Measurements from ENCODE around the gene HAPLN3.
A peak's percentile ranks its signal among the peaks of the same experiment; 100 is the strongest.

HAPLN3 gene

GRCh38 chr15:88835646-88836045, 59.7 kb downstream of the HAPLN3 start:
- Mint-ChIP-seq H3K36me3 (ENCODE audit: low read depth) (no peaks in the 10 kb centered on the region), H3K4me3 (no peak overlapping the region), H3K27ac (no peak overlapping the region), H3K27me3 (ENCODE audit: low read depth, poor library complexity) (peaks cover 14% of the 10 kb centered on the region), H3K9me3 (no peaks in the 10 kb centered on the region), H3K4me1 (peaks cover 47% of the 10 kb centered on the region)
- TF ChIP-seq, protein P1, sequence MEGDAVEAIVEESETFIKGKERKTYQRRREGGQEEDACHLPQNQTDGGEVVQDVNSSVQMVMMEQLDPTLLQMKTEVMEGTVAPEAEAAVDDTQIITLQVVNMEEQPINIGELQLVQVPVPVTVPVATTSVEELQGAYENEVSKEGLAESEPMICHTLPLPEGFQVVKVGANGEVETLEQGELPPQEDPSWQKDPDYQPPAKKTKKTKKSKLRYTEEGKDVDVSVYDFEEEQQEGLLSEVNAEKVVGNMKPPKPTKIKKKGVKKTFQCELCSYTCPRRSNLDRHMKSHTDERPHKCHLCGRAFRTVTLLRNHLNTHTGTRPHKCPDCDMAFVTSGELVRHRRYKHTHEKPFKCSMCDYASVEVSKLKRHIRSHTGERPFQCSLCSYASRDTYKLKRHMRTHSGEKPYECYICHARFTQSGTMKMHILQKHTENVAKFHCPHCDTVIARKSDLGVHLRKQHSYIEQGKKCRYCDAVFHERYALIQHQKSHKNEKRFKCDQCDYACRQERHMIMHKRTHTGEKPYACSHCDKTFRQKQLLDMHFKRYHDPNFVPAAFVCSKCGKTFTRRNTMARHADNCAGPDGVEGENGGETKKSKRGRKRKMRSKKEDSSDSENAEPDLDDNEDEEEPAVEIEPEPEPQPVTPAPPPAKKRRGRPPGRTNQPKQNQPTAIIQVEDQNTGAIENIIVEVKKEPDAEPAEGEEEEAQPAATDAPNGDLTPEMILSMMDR (IDR thresholded peaks at IDR 0.05), result no peak
- no peak for DNase-seq

DNA sequence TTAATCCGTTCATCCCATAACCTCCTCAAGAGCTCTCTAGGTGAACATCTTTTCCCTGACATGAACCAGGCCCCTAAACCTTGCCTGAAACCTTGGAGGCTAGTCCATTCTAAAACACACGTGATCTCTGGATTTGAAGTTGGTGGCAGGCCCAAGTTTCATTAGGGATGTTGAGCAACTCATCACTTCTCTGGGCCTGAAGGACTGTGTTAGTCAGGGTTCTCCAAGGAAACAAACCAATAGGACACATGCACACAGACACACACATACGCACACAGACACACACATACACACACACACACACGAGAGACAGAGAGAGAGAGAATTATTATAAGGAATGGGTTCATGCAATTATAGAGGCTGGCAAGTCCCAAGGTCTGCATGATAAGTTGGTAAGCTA, 60.2 kb downstream of the HAPLN3 start:
- Mint-ChIP-seq H3K27me3 (ENCODE audit: low read depth, poor library complexity) (peaks cover 14% of the 10 kb centered on the region), H3K27ac (no peak overlapping the region), H3K4me1 (peaks cover 42% of the 10 kb centered on the region), H3K4me3 (no peak overlapping the region), H3K36me3 (ENCODE audit: low read depth) (no peaks in the 10 kb centered on the region), H3K9me3 (no peaks in the 10 kb centered on the region)
- DNase-seq, result no peak
- TF ChIP-seq, protein P1 (IDR thresholded peaks at IDR 0.05), result no peak

- TF ChIP-seq, protein P1 (IDR thresholded peaks at IDR 0.05), result peak; percentile 60
- no peaks in the 10 kb centered on the region for H3K36me3 Mint-ChIP-seq (ENCODE audit: low read depth)
- H3K27me3 Mint-ChIP-seq (ENCODE audit: low read depth, poor library complexity), result peaks cover 14% of the 10 kb centered on the region
- no peak overlapping the region for H3K27ac Mint-ChIP-seq
- DNase-seq, result peak; percentile 62
- H3K4me1 Mint-ChIP-seq, result peaks cover 38% of the 10 kb centered on the region
- H3K9me3 Mint-ChIP-seq, result no peaks in the 10 kb centered on the region
- H3K4me3 Mint-ChIP-seq, result no peak overlapping the region
Measured at GRCh38 chr15:88834211-88834812, 61.0 kb downstream of the HAPLN3 start.

DNA sequence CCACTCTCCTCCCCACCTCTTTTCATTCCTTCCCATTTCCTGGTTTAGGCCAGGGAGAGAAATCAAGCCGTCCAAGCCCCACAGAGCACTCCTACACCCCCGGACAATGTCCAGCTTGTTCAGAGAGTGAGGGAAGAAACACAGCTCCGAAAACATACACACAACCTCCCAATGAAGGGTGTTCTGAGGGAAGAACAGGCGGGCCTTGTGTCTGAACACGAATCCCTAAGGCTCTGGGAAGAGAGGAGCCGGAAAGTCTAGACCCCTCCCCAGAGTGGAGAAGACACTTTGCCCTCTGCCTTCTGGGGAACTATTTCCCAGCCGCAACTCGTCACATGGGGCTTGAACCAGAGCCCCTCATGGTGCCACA, 61.6 kb downstream of the HAPLN3 start:
- no peak for DNase-seq

GRCh38 chr15:88832820-88833730, 62.3 kb downstream of the HAPLN3 start:
- no peaks in the 10 kb centered on the region for H3K9me3 Mint-ChIP-seq
- H3K36me3 Mint-ChIP-seq (ENCODE audit: low read depth), result no peaks in the 10 kb centered on the region
- TF ChIP-seq, protein P1 (IDR thresholded peaks at IDR 0.05), result no peak
- peak overlapping the region; percentile 61 for H3K4me3 Mint-ChIP-seq
- peak overlapping the region; percentile 91 for H3K27ac Mint-ChIP-seq
- H3K27me3 Mint-ChIP-seq (ENCODE audit: low read depth, poor library complexity), result peaks cover 14% of the 10 kb centered on the region
- H3K4me1 Mint-ChIP-seq, result peaks cover 34% of the 10 kb centered on the region
- DNase-seq, result no peak

More for the DNA sequence above, 61.6 kb downstream of the HAPLN3 start:
- no peak overlapping the region for H3K27ac Mint-ChIP-seq
- TF ChIP-seq, protein P1 (IDR thresholded peaks at IDR 0.05), result no peak
- H3K9me3 Mint-ChIP-seq, result no peaks in the 10 kb centered on the region
- peaks cover 15% of the 10 kb centered on the region for H3K27me3 Mint-ChIP-seq (ENCODE audit: low read depth, poor library complexity)
- H3K36me3 Mint-ChIP-seq (ENCODE audit: low read depth), result no peaks in the 10 kb centered on the region
- H3K4me3 Mint-ChIP-seq, result no peak overlapping the region
- peaks cover 35% of the 10 kb centered on the region for H3K4me1 Mint-ChIP-seq
